ENCODE measurements around the gene PRKCH.

The PRKCH gene

DNA sequence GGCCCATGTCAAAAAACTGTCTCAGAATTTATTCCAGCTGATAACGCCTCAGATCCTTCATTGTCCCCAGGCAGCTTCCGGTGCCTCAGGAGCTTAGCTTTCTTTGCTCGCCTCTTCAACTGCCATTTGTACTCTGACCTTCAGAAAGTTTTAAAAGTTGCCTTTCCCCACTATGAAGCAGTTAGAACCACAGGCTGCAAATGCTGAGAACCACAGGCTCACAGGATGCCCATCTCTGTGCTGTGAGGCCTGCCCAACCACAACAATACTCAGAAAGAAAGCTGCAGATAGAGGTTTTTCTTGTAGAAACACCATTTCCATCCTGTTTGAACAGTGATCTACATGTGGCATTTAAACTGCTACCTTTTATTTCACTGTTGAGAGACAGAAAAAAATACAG lies 131.1 kb downstream of the PRKCH start:
- TF ChIP-seq, protein P1, sequence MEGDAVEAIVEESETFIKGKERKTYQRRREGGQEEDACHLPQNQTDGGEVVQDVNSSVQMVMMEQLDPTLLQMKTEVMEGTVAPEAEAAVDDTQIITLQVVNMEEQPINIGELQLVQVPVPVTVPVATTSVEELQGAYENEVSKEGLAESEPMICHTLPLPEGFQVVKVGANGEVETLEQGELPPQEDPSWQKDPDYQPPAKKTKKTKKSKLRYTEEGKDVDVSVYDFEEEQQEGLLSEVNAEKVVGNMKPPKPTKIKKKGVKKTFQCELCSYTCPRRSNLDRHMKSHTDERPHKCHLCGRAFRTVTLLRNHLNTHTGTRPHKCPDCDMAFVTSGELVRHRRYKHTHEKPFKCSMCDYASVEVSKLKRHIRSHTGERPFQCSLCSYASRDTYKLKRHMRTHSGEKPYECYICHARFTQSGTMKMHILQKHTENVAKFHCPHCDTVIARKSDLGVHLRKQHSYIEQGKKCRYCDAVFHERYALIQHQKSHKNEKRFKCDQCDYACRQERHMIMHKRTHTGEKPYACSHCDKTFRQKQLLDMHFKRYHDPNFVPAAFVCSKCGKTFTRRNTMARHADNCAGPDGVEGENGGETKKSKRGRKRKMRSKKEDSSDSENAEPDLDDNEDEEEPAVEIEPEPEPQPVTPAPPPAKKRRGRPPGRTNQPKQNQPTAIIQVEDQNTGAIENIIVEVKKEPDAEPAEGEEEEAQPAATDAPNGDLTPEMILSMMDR (conservative IDR thresholded peaks at IDR 0.05; ENCODE audit: low read depth, low read length), result no peak
- no peak for DNase-seq (ENCODE audit: low read depth)
- no peak overlapping the region for H3K4me3 ChIP-seq (ENCODE audit: low read depth, low read length)

DNA sequence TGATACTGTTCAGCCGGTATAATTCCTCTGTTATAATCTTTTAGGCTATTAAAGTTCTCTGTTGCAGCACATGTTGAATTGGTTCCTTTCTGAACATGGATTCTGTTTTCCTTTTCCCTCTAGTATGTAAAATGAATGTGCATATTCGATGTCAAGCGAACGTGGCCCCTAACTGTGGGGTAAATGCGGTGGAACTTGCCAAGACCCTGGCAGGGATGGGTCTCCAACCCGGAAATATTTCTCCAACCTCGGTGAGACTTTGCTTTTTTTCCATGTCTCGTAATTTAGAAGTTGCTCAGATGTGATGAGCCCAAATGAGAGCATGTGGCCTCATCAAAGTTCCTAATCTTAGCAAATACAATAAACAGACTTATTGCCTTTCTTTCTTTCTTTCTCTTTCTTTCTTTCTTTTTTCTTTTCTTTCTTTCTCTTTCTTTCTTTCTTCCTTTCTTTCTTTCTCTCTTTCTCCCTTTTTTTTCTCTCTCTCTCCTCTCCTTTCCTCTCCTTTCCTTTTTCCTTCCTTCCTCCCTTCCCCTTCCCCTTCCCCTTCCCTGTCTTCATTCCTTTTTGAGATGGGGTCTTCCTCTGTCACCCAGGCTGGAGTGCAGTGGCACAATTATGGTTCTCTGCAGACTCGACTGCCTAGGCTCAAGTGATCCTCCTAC lies 131.9 kb downstream of the PRKCH start:
- TF ChIP-seq, protein P1 (conservative IDR thresholded peaks at IDR 0.05; ENCODE audit: low read depth, low read length), result no peak
- no peak overlapping the region for H3K4me3 ChIP-seq (ENCODE audit: low read depth, low read length)
- no peak for DNase-seq (ENCODE audit: low read depth)

DNA sequence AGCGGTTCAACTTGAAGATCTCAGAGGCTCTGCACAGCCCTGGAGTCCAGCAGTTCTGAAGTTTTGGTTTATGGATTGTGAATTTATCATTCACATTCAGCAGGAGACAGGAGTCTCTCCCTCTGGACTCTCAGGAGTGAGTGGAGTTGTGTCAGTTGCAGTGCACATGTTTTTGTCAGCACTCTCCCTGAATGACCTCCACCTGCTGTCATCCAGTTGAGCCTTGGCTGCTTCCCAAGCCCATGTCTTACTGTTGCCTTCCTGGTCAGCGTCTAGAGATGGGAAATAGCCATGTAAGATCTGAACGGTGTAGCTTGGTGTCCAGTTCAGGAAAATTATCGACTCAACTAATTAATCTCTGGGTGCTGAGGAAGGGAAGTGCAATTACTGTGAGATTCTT lies 133.2 kb downstream of the PRKCH start:
- no peak for DNase-seq (ENCODE audit: low read depth)
- TF ChIP-seq, protein P1 (conservative IDR thresholded peaks at IDR 0.05; ENCODE audit: low read depth, low read length), result no peak
- no peak overlapping the region for H3K4me3 ChIP-seq (ENCODE audit: low read depth, low read length)

DNA sequence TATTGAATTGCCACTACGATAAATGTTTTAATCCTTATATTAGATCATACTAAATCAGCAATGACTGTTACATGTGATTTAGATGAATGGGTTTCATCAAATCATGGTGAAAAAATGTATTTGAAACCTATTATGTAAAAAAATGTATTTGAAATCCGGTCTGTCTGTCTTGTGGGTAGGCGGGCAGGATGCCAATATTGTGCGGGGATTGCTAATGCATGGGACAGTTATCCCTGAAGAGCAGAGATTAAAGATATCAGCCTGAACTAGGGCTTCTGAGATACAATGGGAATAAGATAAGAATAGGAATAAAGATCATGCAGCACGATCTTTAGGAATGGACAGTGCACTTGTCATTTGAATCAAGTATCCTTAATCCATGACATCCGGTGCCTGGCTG lies 134.0 kb downstream of the PRKCH start:
- no peak overlapping the region for H3K4me3 ChIP-seq (ENCODE audit: low read depth, low read length)
- TF ChIP-seq, protein P1 (conservative IDR thresholded peaks at IDR 0.05; ENCODE audit: low read depth, low read length), result no peak
- no peak for DNase-seq (ENCODE audit: low read depth)

DNA sequence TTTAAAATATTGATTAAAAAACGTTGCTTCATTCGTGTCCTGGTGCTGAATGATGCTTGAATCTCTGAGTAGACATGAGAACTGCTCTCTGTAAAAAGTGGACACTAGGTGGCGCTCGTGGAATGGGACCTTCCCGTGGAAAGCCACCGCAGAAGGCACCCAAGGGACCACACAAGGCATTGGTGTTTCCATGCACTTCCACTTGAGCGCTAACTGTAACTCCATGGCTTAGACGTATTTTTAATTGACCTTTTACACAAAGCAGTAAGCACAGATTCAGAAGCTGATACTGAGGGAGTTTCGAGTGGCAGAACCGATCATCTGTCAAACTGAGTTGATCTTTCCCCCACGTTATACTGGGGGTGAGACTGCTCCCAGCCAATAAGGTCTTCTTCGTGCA lies 135.3 kb downstream of the PRKCH start:
- H3K4me3 ChIP-seq (ENCODE audit: low read depth, low read length), result no peak overlapping the region
- DNase-seq (ENCODE audit: low read depth), result peak; percentile 86
- TF ChIP-seq, protein P1 (conservative IDR thresholded peaks at IDR 0.05; ENCODE audit: low read depth, low read length), result peak; percentile 91

DNA sequence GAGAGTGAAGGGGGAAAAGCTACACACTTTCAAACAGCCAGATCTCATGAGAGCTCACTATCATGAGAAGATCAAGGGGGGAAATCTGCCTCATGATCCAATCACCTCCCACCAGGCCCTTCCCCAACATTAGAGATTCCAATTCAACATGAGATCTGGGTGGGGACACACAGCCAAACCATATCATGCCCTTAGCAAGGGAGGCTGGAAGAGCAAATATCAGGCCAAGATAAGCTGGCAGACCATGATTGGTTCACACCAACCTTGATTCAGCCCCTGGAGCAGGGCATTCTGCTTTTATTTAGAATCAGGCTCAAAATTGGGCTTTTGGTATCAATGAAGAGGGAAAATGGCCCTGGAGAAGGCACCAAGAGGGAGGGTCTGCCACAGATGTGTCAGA lies 137.4 kb downstream of the PRKCH start:
- DNase-seq (ENCODE audit: low read depth), result no peak
- H3K4me3 ChIP-seq (ENCODE audit: low read depth, low read length), result no peak overlapping the region
- TF ChIP-seq, protein P1 (conservative IDR thresholded peaks at IDR 0.05; ENCODE audit: low read depth, low read length), result no peak

DNA sequence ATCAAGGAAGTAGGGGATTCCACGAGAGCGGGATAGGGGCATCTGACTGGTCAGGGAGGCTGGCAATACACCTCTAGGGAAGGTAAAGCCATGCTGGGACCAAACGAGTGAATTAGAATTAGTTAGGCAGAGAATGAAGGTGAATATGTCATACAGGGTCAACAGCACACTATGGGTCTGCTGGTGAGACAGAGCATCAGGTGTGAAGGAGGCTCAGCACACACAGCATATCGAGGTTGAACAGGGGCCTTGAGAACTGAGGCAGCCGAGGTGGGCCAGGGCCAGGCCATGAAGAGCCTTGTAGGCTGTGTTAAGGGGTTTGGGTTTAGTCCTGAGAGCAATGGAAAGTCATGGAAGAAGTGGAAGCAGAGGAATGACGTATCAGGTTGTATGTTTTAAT lies 137.8 kb downstream of the PRKCH start:
- TF ChIP-seq, protein P1 (conservative IDR thresholded peaks at IDR 0.05; ENCODE audit: low read depth, low read length), result no peak
- DNase-seq (ENCODE audit: low read depth), result no peak
- no peak overlapping the region for H3K4me3 ChIP-seq (ENCODE audit: low read depth, low read length)
